ENCODE measurements around the gene ZNF414.
"Not testable (repeated sequence)": the region's sequence is repeated elsewhere in the genome, so short reads cannot be mapped to it uniquely, and the experiment has no call there.

ZNF414 gene, protein sequence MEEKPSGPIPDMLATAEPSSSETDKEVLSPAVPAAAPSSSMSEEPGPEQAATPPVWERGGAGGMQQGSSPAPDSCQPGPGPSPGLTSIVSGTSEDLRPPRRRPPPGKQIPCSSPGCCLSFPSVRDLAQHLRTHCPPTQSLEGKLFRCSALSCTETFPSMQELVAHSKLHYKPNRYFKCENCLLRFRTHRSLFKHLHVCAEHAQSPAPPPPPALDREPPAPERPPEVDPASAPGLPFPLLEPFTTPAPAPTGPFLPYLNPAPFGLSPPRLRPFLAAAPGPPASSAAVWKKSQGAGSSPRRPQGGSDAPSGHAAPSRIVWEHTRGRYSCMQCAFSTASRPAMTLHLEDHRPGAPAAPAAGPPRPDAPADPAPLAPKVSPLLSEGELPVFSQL

DNA sequence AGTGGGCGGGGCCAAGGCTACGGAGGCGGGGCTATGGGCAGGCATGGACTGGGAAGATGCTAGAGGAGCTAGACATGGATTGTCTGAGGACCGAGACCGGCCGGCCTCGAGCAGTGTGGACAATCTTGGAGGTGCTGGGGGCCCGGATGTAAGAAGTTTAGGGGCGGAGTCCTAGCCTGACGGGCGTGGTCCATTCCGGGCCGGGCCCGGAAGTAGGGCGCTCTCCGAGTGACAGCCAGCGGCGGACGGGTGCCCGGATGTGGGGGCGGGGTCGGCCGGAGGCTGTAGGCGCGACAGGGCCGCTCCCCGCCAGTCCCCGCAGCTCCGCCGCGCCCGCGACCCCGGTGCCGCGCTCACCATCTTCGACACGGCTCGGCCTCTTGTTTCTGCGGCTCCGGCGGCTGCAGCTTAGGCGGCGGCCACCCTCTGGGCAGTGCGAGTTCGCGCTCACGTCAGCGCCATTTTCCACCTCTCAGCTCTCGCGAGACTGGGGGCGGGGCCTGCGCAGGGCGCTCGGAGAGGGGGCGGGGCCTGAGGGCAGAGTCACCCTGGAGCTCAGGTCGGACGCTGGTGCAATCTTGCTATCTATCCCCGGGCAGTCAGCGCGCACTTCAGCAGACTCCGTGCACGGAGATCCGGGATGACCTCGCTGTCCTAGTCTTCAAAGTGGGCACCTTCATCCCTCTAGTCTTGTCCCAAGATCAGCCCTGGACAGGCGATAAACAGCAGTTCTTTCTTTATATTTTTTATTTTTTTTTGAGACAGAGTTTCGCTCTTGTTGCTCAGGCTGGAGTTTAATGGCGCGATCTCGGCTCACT lies at the start of gene ZNF414:
Gene ZNF414 (minus strand): TSS at position 481 of the 818 bp plus-strand sequence. CDS start 121 bp downstream, at position 360.
- peak; percentile 94 for DNase-seq

DNA sequence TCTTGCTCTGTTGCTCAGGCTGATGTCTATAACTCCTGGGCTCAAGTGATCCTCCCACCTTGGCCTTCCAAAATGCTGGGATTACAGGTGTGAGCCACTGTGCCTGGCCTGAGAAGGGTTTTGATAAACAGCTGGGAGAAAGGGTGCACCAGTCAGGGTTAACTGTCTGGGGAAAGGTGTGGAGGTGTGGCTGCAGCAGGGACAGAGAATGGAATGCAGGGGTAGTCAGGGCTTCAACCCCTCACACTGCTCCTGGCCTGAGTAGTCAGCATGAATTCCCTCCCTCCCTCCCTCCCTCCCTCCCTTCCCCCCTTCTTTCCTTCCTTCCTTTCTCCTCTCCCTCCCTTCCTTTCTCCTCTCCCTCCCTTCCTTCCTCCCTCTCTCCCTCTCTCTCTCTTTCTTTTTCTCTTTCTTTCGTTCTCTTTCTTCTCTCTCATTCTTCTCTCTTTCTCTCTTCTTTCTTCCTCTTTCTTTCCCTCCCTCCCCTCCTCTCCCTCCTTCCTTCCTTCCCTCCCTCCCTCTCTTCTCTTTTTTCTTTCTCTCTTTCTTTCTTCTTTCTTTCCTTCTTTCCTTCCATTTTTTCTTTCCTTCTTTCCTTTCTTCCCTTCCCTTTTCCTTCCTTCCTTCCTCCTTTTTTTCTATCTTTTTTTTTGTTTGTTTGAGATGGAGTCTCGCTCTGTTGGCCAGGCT lies 47.3 kb upstream of the ZNF414 start:
- no peak for DNase-seq

DNA sequence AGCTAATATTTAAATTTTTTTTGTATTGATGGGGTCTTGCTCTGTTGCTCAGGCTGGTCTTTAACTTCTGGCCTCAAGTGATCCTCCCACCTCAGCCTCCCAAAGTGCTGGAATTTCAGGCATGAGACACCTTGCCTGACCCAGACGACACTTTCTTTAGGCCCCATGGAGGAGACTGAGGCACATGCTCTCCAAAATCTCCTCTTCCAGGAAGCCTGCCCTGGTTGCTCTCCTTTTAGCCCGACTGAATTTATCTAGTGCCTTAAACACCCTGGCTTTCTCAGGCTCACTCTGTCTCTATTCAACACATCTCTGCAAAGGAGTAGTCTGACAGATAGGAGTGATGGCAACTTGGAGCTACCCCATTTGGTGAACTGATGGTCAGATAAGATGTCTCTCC lies 44.4 kb upstream of the ZNF414 start:
- DNase-seq, result no peak

DNA sequence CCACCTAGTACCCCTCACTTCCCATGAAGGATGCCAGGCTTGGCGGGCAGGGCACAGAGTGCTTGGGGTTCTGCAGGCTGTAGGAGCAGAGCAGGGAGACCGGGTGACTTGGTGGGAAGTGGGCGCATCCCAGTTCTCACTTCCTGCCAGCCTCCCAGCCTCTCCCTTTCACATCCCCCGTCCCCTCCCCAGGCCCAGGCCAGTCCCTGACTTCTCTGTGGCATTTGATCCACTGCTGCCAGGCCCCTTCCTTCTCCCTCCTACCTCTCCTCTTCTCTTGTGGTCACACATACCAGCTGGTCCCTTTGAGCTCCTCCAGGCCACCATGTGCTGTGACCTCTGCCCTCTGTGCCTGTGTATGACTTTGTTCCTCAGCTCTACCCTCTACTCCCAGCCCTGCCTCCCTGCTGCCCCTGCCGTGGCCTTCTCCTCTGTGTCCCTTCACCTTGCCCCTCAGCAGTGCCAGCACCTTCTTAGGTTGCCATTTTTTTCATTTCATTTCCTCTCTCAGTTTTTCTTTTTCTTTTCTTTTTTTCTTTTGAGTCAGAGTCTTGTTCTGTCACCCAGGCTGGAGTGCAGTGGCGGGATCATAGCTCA lies 43.8 kb upstream of the ZNF414 start:
- no peak for DNase-seq

DNA sequence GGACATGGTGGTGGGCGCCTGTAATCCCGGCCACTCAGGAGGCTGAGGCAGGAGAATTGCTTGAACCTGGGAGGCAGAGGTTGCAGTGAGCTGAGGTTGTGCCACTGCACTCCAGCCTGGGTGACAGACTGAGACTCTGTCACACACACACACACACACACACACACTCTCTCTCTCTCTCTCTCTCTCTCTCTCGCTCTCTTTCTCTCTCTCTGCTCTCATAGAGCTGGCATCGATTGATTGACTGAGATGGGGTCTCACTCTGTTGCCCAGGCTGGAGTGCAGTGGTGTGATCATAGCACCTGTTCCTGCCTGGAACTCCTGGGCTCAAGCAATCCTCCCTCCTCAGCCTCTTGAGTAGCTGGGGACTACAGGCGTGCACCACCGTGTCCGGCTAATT lies 39.8 kb upstream of the ZNF414 start:
- not testable (repeated sequence) for DNase-seq

DNA sequence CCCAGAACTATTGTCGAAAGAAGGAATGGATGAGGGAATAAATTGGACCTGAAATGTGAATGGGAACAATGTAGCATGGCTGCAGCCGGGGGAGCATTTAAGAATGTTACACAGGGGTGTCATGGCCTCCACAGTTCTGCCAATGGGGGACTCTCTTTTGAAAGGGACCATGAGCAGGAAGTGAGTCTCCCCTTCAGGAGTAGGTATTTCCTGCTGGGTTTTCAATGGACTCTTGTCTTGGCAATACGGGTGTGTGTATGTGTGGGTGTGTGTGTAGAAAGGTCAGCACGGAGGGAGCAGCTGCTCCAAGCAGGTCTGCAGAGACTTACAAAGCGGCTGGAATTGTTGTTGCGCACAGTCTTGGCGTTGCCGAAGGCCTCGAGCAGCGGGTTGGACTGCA lies 38.8 kb upstream of the ZNF414 start:
- DNase-seq, result no peak

DNA sequence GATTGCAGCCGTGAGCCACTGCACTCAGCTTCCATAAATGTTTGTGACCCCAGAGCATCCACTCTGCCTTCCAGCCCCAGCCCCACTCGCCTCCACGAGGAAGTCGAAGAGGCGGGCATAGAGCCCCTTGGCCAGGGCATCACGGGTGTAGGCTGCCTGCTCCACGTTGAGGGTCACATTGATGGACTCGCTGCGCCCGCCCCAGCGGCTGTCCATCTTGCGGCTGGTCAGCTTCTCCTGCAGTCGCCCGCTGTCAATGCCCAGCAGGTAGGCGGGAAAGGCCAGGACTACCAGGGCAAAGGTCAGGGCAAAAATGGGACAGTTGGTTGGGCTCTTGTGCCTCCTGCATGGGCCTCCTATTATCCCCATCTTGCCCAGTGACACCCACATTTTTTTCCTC lies 36.1 kb upstream of the ZNF414 start:
- DNase-seq, result no peak

DNA sequence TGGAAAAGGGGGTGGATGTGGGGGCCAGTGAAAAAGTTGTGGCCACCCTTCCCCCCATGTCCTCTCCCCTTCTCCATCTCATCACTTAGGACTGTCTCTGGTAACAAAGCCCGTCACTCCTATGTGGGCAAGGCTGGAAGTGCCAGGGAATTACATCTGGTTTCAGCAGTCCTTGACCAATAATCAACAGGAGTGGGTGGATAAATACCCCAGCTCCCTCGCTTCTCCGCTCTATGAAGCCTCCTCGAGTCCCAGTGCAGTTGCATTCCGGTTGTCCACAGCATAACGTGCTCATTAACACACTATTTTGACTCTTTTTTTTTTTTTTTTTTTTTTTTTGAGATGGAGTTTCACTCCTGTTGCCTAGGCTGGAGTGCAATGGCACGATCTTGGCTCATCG lies 31.8 kb upstream of the ZNF414 start:
- DNase-seq, result no peak

DNA sequence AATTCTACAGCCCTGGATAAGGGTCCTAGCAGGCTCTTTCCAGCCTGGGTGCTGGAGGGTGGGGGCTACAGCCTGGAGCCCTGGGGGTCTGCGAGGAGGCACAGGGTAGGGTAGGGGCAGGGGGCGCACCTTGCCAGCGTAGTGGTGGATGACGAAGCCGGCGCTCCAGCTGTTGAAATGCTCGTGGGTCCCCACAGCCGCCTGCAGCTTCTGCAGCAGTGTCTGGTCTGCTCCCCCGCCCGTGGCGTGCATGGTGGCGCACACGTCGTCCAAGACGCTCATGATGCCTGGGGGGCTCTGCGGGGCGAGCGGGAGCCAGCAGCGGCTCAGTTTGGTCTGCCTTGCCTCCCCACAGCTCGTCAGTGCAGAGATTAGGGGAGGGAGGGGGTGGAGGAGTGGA lies 30.2 kb upstream of the ZNF414 start:
- DNase-seq, result no peak

DNA sequence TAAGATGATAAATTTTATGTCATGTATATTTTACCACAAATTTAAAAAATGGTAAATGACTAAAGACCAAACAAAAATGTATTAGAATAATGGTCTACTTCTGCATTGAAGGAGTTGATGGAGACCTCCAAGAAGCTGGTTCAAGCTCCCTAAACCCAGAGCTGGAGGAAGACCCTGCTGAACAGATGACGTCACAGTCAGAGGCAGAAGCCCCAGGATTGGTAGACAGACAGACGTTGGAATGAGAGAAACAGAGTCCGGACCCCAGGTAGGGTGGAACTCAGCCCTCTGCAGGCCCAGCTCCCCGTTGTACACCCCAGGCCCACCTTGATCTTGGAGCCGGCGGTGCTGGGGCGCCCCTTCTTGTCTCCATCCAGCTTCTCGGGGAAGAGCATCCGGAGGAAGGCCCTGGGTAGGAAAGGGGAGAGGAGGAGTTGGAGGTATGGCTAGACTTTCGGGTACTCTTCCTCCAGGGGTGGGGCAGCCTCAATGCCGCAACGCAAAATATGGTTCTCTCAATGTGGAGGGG lies 25.7 kb upstream of the ZNF414 start:
- DNase-seq, result no peak

DNA sequence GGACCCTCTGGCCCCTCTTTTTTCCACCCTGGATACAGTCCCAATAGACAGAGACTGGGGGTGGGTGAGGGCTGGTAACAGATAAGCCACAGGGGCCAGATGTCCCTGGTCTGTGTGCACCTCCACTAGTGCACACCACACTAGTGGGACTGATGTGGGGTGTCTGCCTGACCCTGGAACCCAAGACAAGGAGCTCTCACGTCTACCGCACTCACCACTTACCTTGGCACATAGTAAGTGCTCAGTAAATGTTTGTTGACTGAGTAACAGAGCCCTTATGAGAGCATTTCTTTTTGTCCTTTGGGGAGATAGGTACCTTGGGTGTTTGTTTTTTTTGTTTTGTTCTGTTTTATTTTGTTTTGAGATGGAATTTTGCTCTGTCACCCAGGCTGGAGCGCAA lies 23.1 kb upstream of the ZNF414 start:
- DNase-seq, result no peak

DNA sequence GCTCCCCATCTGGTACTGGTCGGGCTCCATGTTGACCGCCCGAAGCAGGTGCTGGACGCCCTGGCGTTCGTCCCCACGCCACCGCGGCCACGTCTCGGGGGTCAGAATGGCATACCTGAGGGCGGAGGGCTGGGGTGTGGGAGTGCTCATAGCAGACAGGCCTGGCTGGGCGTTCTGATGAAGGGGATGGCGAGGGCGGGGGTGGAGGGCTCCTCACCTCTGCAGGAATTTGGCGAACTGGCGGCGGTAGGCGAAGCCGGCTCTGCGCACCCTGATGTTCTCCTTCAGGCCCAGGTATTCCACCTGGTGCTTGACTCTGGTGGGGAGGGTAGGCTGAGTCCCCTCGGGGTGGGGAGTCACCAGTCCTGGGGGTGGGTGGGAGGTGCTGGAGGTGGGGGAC lies 22.3 kb upstream of the ZNF414 start:
- DNase-seq, result no peak

DNA sequence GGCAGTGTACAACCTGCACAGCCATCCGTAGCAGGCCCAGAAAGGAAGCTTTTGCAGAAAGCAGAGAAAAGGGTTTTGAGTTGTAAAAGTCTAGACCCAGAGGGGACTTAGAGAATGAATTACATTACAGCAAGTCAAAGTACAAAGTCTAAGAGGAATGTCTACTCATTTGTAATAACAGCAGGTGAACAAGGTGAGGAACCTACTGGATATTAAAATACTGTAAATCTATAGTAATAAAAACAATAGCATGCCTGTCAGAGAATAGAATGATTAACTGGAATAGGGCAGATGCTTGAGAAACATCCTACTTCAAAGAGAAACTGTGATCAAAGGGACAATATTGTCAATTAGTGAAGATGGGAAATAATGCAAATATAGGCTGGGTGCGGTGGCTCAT lies 18.3 kb upstream of the ZNF414 start:
- no peak for DNase-seq

DNA sequence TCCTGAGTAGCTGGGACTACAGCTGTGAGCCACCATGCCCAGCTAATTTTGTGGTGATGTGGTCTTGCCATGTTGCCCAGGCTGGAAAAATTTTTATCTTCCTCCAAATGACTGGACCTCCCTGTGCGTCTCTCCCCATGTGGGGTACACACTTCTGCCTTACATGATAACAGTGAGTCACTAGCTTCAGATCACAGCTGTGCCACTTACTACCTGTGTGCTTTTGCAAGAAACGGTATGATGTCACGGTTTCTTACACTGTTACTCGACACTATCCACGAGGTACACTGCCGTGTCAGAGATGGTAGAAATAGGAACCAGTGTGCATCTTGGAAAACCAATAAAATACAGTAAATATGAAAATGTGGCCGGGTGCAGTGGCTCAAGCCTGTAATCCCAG lies 17.5 kb upstream of the ZNF414 start:
- DNase-seq, result no peak

DNA sequence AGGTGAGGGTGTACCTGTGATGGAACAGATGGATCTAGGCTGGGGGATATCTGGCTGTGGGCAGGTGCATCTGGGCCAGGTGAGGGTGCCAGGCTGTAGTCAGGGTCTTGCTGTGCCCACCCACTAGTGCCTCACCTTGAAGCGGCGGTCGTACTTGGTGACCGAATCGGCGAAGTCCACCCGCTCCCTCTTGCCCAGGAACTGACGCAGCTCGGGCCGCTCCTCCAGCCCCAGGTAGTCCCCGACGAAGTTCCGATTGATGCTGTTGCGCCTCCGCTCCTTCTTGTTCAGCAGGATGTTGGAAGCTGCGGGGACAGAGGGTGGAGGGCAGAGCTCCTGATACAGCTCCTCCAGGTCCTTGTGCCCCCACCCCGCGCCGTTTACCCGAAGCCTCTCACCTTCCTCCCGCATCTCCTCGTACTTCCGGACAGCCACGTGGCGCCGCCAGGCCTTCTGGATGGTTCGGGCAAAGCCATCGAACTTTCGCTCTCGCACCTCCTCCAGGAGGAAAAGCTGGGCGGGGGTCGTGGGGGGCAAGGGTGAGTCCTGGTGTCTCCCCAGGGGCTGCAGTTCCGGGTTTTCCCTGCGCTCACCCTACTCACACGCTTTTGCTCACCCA lies 16.2 kb upstream of the ZNF414 start:
- DNase-seq, result no peak

DNA sequence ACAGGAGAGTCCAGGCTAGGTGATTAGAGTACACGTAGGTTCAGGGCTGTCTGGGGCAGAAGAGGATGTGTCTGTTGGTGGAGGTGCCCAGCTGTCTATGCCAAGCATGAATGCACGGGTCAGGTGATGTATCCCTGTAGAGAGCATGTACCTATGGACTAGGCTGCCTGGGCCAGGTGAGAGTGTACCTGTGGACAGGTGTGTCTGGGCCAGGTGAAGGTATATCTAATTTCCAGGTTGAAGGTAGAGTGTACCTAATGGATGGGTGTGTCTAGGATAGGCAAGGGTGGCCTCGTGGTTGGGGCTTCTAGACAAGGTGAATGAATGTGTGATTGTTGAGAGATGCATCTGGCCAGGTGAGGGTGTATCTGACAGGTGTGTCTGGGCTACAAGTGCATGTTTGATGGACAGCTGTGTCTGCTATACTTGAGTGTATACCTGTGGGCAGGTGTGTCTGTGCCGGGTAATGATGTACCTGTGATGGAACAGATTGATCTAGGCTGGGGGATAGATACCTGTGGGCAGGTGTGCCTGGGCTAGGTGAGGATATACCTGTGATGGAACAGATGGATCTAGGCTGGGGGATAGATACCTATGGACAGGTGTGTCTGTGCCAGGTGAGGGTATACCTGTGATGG lies 15.5 kb upstream of the ZNF414 start:
- DNase-seq, result no peak

DNA sequence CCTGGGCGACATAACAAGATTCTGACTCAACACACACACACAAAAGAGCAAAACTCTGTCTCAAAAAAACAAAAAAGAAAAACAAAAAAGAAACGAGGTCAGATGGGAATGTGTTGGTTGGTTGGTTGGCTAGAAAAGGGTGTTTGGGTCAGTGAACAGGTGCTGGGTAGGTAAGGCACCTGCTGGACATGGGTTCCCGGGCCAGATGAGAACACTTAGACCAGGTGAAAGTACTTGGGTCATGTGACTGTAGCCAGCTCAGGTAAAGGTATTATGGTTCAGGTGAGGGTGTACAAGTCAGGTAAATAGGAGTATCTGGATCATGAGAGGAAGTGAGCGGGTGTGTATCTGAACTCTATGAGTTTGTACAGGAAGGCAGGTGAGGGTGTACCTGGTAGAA lies 14.5 kb upstream of the ZNF414 start:
- DNase-seq, result no peak

DNA sequence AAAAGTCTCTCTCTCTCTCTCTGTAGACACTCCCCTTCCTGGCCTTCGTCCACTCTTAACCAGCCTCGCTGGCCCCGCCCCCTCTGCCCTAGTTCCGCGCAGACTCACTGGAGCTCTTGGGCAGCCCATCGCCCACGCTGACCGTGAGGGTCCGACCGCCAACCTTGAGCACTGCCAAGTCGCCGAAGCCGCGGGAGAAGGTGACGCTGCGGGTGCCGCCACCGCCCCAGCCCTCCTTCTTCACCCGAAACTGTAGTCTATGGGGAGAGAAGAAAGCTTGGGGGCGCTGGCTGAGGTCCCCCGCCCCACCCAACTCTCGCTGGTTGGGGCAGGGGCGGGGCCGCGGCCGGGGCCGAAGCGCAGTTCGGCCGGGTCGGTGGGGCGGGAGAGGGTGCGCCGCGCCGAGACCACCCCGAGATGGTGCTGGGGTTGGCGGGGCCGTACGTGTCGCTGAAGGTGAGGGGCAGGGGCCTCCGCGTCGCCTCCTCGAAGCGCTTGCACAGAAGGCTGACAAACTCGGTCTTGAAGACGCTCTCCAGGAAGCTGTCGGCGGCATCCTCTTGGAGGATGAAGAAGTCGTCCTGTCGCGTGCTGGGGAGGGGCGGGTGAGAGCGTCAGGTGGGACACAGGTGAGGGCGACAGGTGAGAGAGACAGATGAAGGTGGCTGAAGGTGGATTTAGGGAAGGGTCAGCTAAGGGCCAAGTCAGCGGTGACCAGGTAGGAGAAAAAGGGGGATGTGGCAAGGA lies 12.6 kb upstream of the ZNF414 start:
- DNase-seq, result peak; percentile 36

DNA sequence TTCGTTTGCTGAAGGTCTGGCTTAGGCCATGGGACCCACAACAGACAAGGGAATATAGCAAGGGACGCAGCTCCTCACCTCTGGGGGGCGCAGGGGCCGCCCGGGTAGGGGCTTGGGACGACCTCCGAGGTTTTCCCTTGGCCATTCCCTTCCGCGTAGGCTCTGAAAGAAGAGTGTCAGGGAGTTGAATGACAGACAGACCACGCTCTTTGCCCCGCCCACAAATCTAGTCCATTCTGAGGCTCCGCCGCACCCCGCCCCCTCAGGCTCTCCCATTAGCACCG lies 11.4 kb upstream of the ZNF414 start:
- no peak for DNase-seq

DNA sequence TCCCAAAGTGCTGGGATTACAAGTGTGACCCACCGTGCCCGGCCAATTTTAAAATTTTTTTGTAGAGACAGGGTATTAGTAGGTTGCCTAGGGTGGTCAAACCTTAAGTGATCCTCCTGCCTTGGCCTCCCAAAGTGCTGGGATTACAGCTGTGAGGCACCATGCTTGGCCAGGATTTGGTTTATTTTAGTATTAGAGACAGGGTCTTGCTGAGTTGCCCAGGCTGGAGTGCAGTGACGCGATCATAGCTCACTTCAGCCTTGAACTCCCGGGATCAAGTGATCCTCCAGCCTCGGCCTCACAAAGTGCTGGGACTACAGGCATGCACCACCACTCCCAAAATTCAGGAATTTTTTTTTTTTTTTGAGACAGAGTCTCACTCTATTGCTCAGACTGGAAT lies 5.4 kb upstream of the ZNF414 start:
- DNase-seq, result no peak

DNA sequence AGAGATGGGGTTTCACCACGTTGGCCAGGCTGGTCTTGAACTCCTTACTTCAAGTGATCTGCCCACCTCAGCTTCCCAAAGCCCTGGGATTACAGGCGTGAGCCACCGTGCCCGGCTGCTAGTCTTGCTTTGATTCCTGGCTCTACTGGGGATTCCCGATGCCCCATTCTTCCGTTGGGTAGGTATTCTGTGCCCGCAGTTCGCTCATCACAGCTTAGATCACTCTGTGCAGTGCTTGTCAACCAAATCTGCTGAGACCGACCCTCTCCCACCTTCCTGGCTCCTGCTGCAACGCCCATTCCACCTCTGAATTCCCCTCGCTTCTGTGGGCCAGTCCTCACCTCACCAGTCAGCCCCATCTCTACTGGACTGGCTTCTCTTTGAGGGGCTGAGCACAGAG lies 4.6 kb upstream of the ZNF414 start:
- no peak for DNase-seq
